CD14-positive monocyte (primary cell): Measurements from ENCODE around the gene CDH8. TPM values are rescaled to one million over a fixed set of nuclear protein-coding genes. Genes with fewer than 3 reads are reported as not detected.

Experiments
- DNase-seq, 3 donors: peaks; one replicate each; pipeline ENCODE4 v3.0.0-alpha.2; 2011 to 2022
- H2AFZ ChIP-seq: 2 replicates; pipeline ENCODE4 v1.6.0; 2012; ENCODE audit warnings: mild to moderate bottlenecking, low read depth, low read length, inconsistent platforms; ENCODE audit not compliant: insufficient read depth, poor library complexity, severe bottlenecking
- H3K27ac ChIP-seq, 2 donors: 1 replicate in 1 of 2; 2 replicates in 1 of 2; pipeline ENCODE4 v1.5.1; 2012 to 2013; ENCODE audit warnings: low read length in 2 of 2, control low read depth in 1 of 2, inconsistent platforms in 1 of 2, low read depth in 1 of 2, mild to moderate bottlenecking in 1 of 2
- H3K27me3 ChIP-seq, 2 donors: one replicate each; pipeline versions ENCODE4 v1.6.0 to v1.6.1; 2011 to 2013; ENCODE audit warnings: low read length in 2 of 2; ENCODE audit not compliant: control insufficient read depth in 2 of 2, insufficient read depth in 2 of 2
- H3K36me3 ChIP-seq, 2 donors: replicated peaks in 1 of 2; 1 replicate in 1 of 2; 2 replicates in 1 of 2; pipeline versions ENCODE4 v1.5.1 to v1.6.1; 2012 to 2013; ENCODE audit warnings: low read length in 2 of 2, control low read depth in 1 of 2, inconsistent platforms in 1 of 2, mild to moderate bottlenecking in 1 of 2; ENCODE audit not compliant: insufficient read depth in 2 of 2, control insufficient read depth in 1 of 2
- H3K4me1 ChIP-seq, 2 donors: 1 replicate in 1 of 2; 2 replicates in 1 of 2; pipeline versions ENCODE4 v1.5.1 to v1.6.1; 2012 to 2013; ENCODE audit warnings: low read length in 2 of 2, control low read depth in 1 of 2, inconsistent platforms in 1 of 2, mild to moderate bottlenecking in 1 of 2, moderate library complexity in 1 of 2; ENCODE audit not compliant: insufficient read depth in 2 of 2, control insufficient read depth in 1 of 2
- H3K4me2 ChIP-seq: replicated peaks from 2 replicates; pipeline ENCODE3; 2012; ENCODE audit warnings: low read length, moderate library complexity, mild to moderate bottlenecking; ENCODE audit not compliant: poor library complexity, severe bottlenecking; ENCODE audit errors: extremely low read depth
- H3K4me3 ChIP-seq, 3 experiments: fragments of 200-600 bp in 1 of 3; sonication (generic) in 1 of 3; replicated peaks in 1 of 3; 1 replicate in 2 of 3; 2 replicates in 1 of 3; pipeline ENCODE4 v1.5.1; 2011 to 2013; ENCODE audit warnings: low read length in 3 of 3, mild to moderate bottlenecking in 3 of 3, control low read depth in 2 of 3, low read depth in 2 of 3, inconsistent platforms in 1 of 3, moderate library complexity in 1 of 3
- H3K79me2 ChIP-seq: 2 replicates; pipeline ENCODE4 v1.6.0; 2012; ENCODE audit warnings: mild to moderate bottlenecking, control low read depth, inconsistent platforms, low read length, moderate library complexity; ENCODE audit not compliant: insufficient read depth
- H3K9ac ChIP-seq: 2 replicates; pipeline ENCODE4 v1.6.0; 2017; ENCODE audit warnings: low read length, mild to moderate bottlenecking; ENCODE audit not compliant: insufficient read depth, poor library complexity, severe bottlenecking
- H3K9me3 ChIP-seq, 2 donors: replicated peaks in 1 of 2; 1 replicate in 1 of 2; 2 replicates in 1 of 2; pipeline versions ENCODE4 v1.5.1 to v1.6.1; 2012 to 2013; ENCODE audit warnings: low read length in 2 of 2, control low read depth in 1 of 2; ENCODE audit not compliant: control insufficient read depth in 1 of 2, insufficient read depth in 1 of 2
- H4K20me1 ChIP-seq: 2 replicates; pipeline ENCODE4 v1.6.0; 2012; ENCODE audit warnings: mild to moderate bottlenecking, low read length, control low read depth, moderate library complexity; ENCODE audit not compliant: insufficient read depth
- H3K27ac Mint-ChIP-seq, 7 donors: one replicate each; pipeline ENCODE4 v1.8.0; 2020; ENCODE audit warnings: mild to moderate bottlenecking in 7 of 7, mixed read lengths in 7 of 7, moderate library complexity in 6 of 7, inconsistent platforms in 2 of 7
- H3K27me3 Mint-ChIP-seq, 3 donors: one replicate each; pipeline ENCODE4 v1.8.0; 2021 to 2022; ENCODE audit warnings: low read depth in 3 of 3, mild to moderate bottlenecking in 3 of 3, mixed read lengths in 3 of 3, moderate library complexity in 3 of 3, inconsistent platforms in 1 of 3
- H3K36me3 Mint-ChIP-seq, 2 donors: one replicate each; pipeline ENCODE4 v1.8.0; 2020; ENCODE audit warnings: mixed read lengths in 2 of 2, inconsistent platforms in 1 of 2, mild to moderate bottlenecking in 1 of 2
- H3K4me1 Mint-ChIP-seq: one replicate; pipeline ENCODE4 v1.8.0; 2020; ENCODE audit warnings: mild to moderate bottlenecking, mixed read lengths
- H3K4me3 Mint-ChIP-seq, 2 donors: one replicate each; pipeline ENCODE4 v1.8.0; 2020; ENCODE audit warnings: mild to moderate bottlenecking in 2 of 2, mixed read lengths in 2 of 2, moderate library complexity in 1 of 2
- H3K9me3 Mint-ChIP-seq, 7 donors: one replicate each; pipeline ENCODE4 v1.8.0; 2020 to 2022; ENCODE audit warnings: mixed read lengths in 7 of 7, mild to moderate bottlenecking in 6 of 7, moderate library complexity in 6 of 7, inconsistent platforms in 2 of 7
- CTCF ChIP-seq: fragments of 200-600 bp; IDR thresholded peaks from one replicate; pipeline ENCODE4 v1.8.0; 2022; ENCODE audit warnings: antibody characterized with exemption, mild to moderate bottlenecking
- WGBS: methylation state at CpG from one replicate; pipeline ENCODE4 v1.1.5; 2013; ENCODE audit warnings: missing lambda C conversion rate; ENCODE audit not compliant: insufficient coverage; 5-methylcytosine and 5-hydroxymethylcytosine counted together
- intact Hi-C, 2 donors: fragments of 100-400 bp; cut with micrococcal nuclease; formaldehyde crosslinking; loops; one replicate each; pipeline versions ENCODE4 v1.15.0 to v1.15.1; 2023
- polyA plus RNA-seq, 3 donors: library from polyadenylated mRNA; depleted of rRNA in 1 of 3; unstranded in 2 of 3; stranded (reverse) in 1 of 3; fragments of 300-500 nt in 2 of 3; fragments of >200 nt in 1 of 3; fragmentation: Illumina TruSeq in 2 of 3; gene quantifications; 1 replicate in 2 of 3; 2 replicates in 1 of 3; pipeline ENCODE4 v1.2.3, GENCODE V29; 2012 to 2021

Gene CDH8
- polyA plus RNA-seq, 3 donors: not detected

DNA sequence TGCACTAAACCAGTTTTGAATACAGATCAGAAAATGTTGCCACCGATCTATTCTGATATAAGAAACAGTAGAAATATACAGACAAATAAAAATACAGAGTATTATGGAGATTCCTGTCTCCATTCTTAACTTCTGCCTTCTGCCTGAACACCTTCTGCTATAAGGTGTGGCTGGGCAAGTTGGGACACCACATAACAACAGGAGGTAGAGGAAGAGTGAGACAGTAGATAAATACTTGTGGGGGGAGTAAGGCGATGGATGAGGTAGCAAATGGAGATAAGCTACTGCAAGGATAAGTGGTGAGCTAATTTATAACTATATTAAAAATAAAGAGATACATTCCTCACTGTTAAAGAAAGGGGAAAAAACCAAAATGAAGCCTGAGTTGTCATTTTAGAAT is 143.7 kb downstream of the CDH8 start:
- Mint-ChIP-seq H3K4me3 (no peak overlapping the region), H3K36me3 (no peaks in the 10 kb centered on the region), H3K9me3 (peaks cover 0 to 2% (median 0%) of the 10 kb centered on the region in 7 donors), H3K27me3 (peaks cover 0 to 2% (median 0%) of the 10 kb centered on the region in 3 donors), H3K27ac (no peak overlapping the region), H3K4me1 (peaks cover 15% of the 10 kb centered on the region)
- H3K36me3 ChIP-seq: no peaks in the 10 kb centered on the region
- intact Hi-C loops: no loop called here
- DNase-seq: no peak
- no peak overlapping the region for H2AFZ ChIP-seq
- no CpG with 5 or more reads among the region's 2 CpGs for WGBS
- H3K27me3 ChIP-seq: peaks cover 0 to 2% of the 10 kb centered on the region in 2 donors
- no peak for TF ChIP-seq CTCF
- no peak overlapping the region for H3K4me2 ChIP-seq
- H3K4me3 ChIP-seq: no peak overlapping the region
- peaks cover 7 to 8% of the 10 kb centered on the region in 2 donors for H3K4me1 ChIP-seq
- no peak overlapping the region for H3K9ac ChIP-seq
- H4K20me1 ChIP-seq: no peaks in the 10 kb centered on the region
- no peaks in the 10 kb centered on the region for H3K9me3 ChIP-seq
- H3K27ac ChIP-seq: no peak overlapping the region
- no peaks in the 10 kb centered on the region for H3K79me2 ChIP-seq

- no peak overlapping the region for H3K27ac ChIP-seq
- intact Hi-C loops: no loop called here
- H3K9me3 Mint-ChIP-seq: peaks cover 0 to 2% (median 0%) of the 10 kb centered on the region in 7 donors
- peaks cover 18% of the 10 kb centered on the region for H3K4me1 Mint-ChIP-seq
- no peaks in the 10 kb centered on the region for H3K79me2 ChIP-seq
- H2AFZ ChIP-seq: no peak overlapping the region
- H3K36me3 Mint-ChIP-seq: no peaks in the 10 kb centered on the region
- WGBS: no CpG with 5 or more reads among the region's 3 CpGs
- peak overlapping the region in 1 of 7 donors; percentile 18 for H3K27ac Mint-ChIP-seq
- no peaks in the 10 kb centered on the region for H3K36me3 ChIP-seq
- no peak for TF ChIP-seq CTCF
- peak overlapping the region; percentile 27 for H3K4me2 ChIP-seq
- peak overlapping the region in 1 of 2 donors; percentile 64 for H3K4me3 Mint-ChIP-seq
- peak in 1 of 3 donors; percentile 2 for DNase-seq
- H3K27me3 ChIP-seq: peaks cover 0 to 2% of the 10 kb centered on the region in 2 donors
- H3K4me3 ChIP-seq: peak overlapping the region in 1 of 3 experiments; percentile 33
- no peak overlapping the region for H3K9ac ChIP-seq
- H3K9me3 ChIP-seq: no peaks in the 10 kb centered on the region
- H3K27me3 Mint-ChIP-seq: peaks cover 0 to 2% (median 0%) of the 10 kb centered on the region in 3 donors
- H4K20me1 ChIP-seq: no peaks in the 10 kb centered on the region
- peaks cover 8 to 10% of the 10 kb centered on the region in 2 donors for H3K4me1 ChIP-seq
Measured at GRCh38 chr16:61891460-61891859, 144.8 kb downstream of the CDH8 start.
